ENCODE data around the gene ZNF668.
A peak's percentile ranks its signal among the peaks of the same experiment; 100 is the strongest.

The ZNF668 gene

GRCh38 chr16:31105677-31106213, 31.7 kb upstream of the ZNF668 start:
- TF ChIP-seq FOXM1 (IDR thresholded peaks at IDR 0.05; ENCODE audit: borderline replicate concordance, low read depth) (no peak), EP300 (IDR thresholded peaks at IDR 0.05; ENCODE audit: borderline replicate concordance) (no peak), REST (IDR thresholded peaks at IDR 0.05; ENCODE audit: low read depth) (no peak), ZBTB7A (IDR thresholded peaks at IDR 0.05; ENCODE audit: low read depth) (peak; percentile 77; the same call in 1 of the 2 replicates), TCF12 (IDR thresholded peaks at IDR 0.05; ENCODE audit: low read depth) (no peak), EGR1 (IDR thresholded peaks at IDR 0.05) (no peak), MAX (IDR thresholded peaks at IDR 0.05) (peak; percentile 41), YY1 (IDR thresholded peaks at IDR 0.05; ENCODE audit: low read depth) (no peak; the same call in 1 of the 2 replicates), RAD21 (IDR thresholded peaks at IDR 0.05; ENCODE audit: low read depth) (peak; percentile 58; the same call in 1 of the 2 replicates)

- TF ChIP-seq RAD21 (IDR thresholded peaks at IDR 0.05; ENCODE audit: low read depth) (no peak), REST (IDR thresholded peaks at IDR 0.05; ENCODE audit: low read depth) (no peak), TCF12 (IDR thresholded peaks at IDR 0.05; ENCODE audit: low read depth) (no peak), USF1 (IDR thresholded peaks at IDR 0.05) (no peak), TEAD4 (IDR thresholded peaks at IDR 0.05) (no peak), TAF1 (IDR thresholded peaks at IDR 0.05; ENCODE audit: low read depth) (no peak), FOXM1 (IDR thresholded peaks at IDR 0.05; ENCODE audit: borderline replicate concordance, low read depth) (no peak), ZBTB7A (IDR thresholded peaks at IDR 0.05; ENCODE audit: low read depth) (no peak)
Observed at GRCh38 chr16:31099860-31100638, 26.0 kb upstream of the ZNF668 start.

GRCh38 chr16:31094424-31095120, 20.5 kb upstream of the ZNF668 start, which contains the start of gene VKORC1:
TSS of gene VKORC1 (minus strand) at chr16:31094797. CDS start at chr16:31094729, 68 bp downstream.
- peak; percentile 94 for TF ChIP-seq MAX (IDR thresholded peaks at IDR 0.05)
- no peak for TF ChIP-seq EGR1 (IDR thresholded peaks at IDR 0.05)
- peak; percentile 33 for TF ChIP-seq TCF12 (IDR thresholded peaks at IDR 0.05; ENCODE audit: low read depth)
- TF ChIP-seq TAF1 (IDR thresholded peaks at IDR 0.05; ENCODE audit: low read depth), result peak; percentile 72
- peak; percentile 23; the same call in 1 of the 2 replicates for TF ChIP-seq USF1 (IDR thresholded peaks at IDR 0.05)
- TF ChIP-seq NFIC (IDR thresholded peaks at IDR 0.05), result 0 out of 2 replicates have a peak, but pooled peaks have one; percentile 8
- TF ChIP-seq EP300 (IDR thresholded peaks at IDR 0.05; ENCODE audit: borderline replicate concordance), result peak; percentile 40; the same call in 1 of the 2 replicates
- TF ChIP-seq ZBTB7A (IDR thresholded peaks at IDR 0.05; ENCODE audit: low read depth), result no peak
- peak; percentile 77 for TF ChIP-seq TEAD4 (IDR thresholded peaks at IDR 0.05)
- peak; percentile 55; the same call in 1 of the 2 replicates for TF ChIP-seq FOXM1 (IDR thresholded peaks at IDR 0.05; ENCODE audit: borderline replicate concordance, low read depth)
- TF ChIP-seq CREB1 (IDR thresholded peaks at IDR 0.05; ENCODE audit: low read depth), result no peak
- peak; percentile 76; the same call in 1 of the 2 replicates for TF ChIP-seq YY1 (IDR thresholded peaks at IDR 0.05; ENCODE audit: low read depth)
- TF ChIP-seq RAD21 (IDR thresholded peaks at IDR 0.05; ENCODE audit: low read depth), result no peak
- no peak for TF ChIP-seq CEBPB (IDR thresholded peaks at IDR 0.05)
- TF ChIP-seq REST (IDR thresholded peaks at IDR 0.05; ENCODE audit: low read depth), result no peak

Data from Ishikawa (cell line).